Right atrium auricular region (tissue), 2 donors: ENCODE measurements around the gene UAP1L1. TPM values are rescaled to one million over a fixed set of nuclear protein-coding genes. Genes with fewer than 3 reads are reported as not detected.

ENCODE experiments used
- DNase-seq: peaks from one replicate; pipeline ENCODE4 v3.0.0-alpha.2; 2019; ENCODE audit warnings: low spot score
- H3K27ac ChIP-seq, 2 donors: fragments of 200-600 bp; sonication (generic); 1 replicate in 1 of 2; 2 replicates in 1 of 2; pipeline ENCODE4 v1.5.1; 2016 to 2019
- H3K27me3 ChIP-seq, 2 donors: fragments of 200-600 bp; sonication (generic); one replicate each; pipeline versions ENCODE4 v1.5.1 to v1.6.0; 2017 to 2019
- H3K36me3 ChIP-seq: fragments of 200-600 bp; sonication (generic); one replicate; pipeline ENCODE4 v1.5.1; 2016
- H3K4me1 ChIP-seq, 2 donors: fragments of 200-600 bp; sonication (generic); one replicate each; pipeline versions ENCODE4 v1.5.1 to v1.6.0; 2017 to 2019
- H3K4me3 ChIP-seq, 2 donors: fragments of 200-600 bp; sonication (generic); 1 replicate in 1 of 2; 2 replicates in 1 of 2; pipeline ENCODE4 v1.5.1; 2017 to 2019; ENCODE audit warnings: mild to moderate bottlenecking in 1 of 2, moderate library complexity in 1 of 2
- H3K9me3 ChIP-seq, 2 donors: fragments of 200-600 bp; sonication (generic); one replicate each; pipeline ENCODE4 v1.5.1; 2019
- CTCF ChIP-seq, 2 donors: fragments of 200-600 bp; sonication (generic); IDR thresholded peaks; one replicate each; pipeline ENCODE4 v1.5.1; 2019; ENCODE audit warnings: antibody characterized with exemption in 2 of 2
- total RNA-seq, 2 donors: library from RNA; depleted of rRNA; stranded (reverse); fragments of >200 nt; gene quantifications; one replicate each; pipeline ENCODE4 v1.1.0, GENCODE V29; 2016

The UAP1L1 gene
- total RNA-seq, 2 donors from 2014 or later = 4.3 to 6.3 TPM

- no peak for DNase-seq
- Histone ChIP-seq H3K27ac (peak within 1 kb of the TSS; percentile 63 to 66), H3K9me3 (no peaks in the 10 kb centered on the region), H3K27me3 (peaks cover 0 to 11% of the 10 kb centered on the region in 2 donors), H3K36me3 (no peaks in the 10 kb centered on the region), H3K4me1 (peaks cover 0 to 45% of the 10 kb centered on the region in 2 donors), H3K4me3 (peak within 1 kb of the TSS; percentile 5 to 47)
- no peak for TF ChIP-seq CTCF (IDR thresholded peaks at IDR 0.05)
Measured at GRCh38 chr9:137053944-137054931, 23.1 kb upstream of the UAP1L1 start, which contains the start of gene ENTPD2. Gene ENTPD2 (minus strand): TSS chr9:137054061. CDS start chr9:137053997, 64 bp downstream.

GRCh38 chr9:137054932-137055384, 22.4 kb upstream of the UAP1L1 start:
- Histone ChIP-seq H3K27me3 (peaks cover 0 to 4% of the 10 kb centered on the region in 2 donors), H3K27ac (peak overlapping the region; percentile 63 to 66), H3K9me3 (no peaks in the 10 kb centered on the region), H3K4me1 (peaks cover 0 to 45% of the 10 kb centered on the region in 2 donors), H3K36me3 (no peaks in the 10 kb centered on the region), H3K4me3 (no peak overlapping the region)
- TF ChIP-seq CTCF (IDR thresholded peaks at IDR 0.05) = no peak
- no peak for DNase-seq

GRCh38 chr9:137055385-137056364, 21.6 kb upstream of the UAP1L1 start:
- H3K4me1 ChIP-seq = peaks cover 0 to 45% of the 10 kb centered on the region in 2 donors
- H3K4me3 ChIP-seq = no peak overlapping the region
- H3K36me3 ChIP-seq = no peaks in the 10 kb centered on the region
- peaks cover 0 to 4% of the 10 kb centered on the region in 2 donors for H3K27me3 ChIP-seq
- peak; percentile 81 for DNase-seq
- peak overlapping the region; percentile 63 to 66 for H3K27ac ChIP-seq
- no peak for TF ChIP-seq CTCF (IDR thresholded peaks at IDR 0.05)
- H3K9me3 ChIP-seq = no peaks in the 10 kb centered on the region

- no peak for DNase-seq
Measured at GRCh38 chr9:137056739-137057415, 20.4 kb upstream of the UAP1L1 start.

More at GRCh38 chr9:137056739-137057415, 20.4 kb upstream of the UAP1L1 start:
- no peak for TF ChIP-seq CTCF (IDR thresholded peaks at IDR 0.05)
- H3K27me3 ChIP-seq = peaks cover 0 to 4% of the 10 kb centered on the region in 2 donors
- no peaks in the 10 kb centered on the region for H3K9me3 ChIP-seq
- peaks cover 0 to 45% of the 10 kb centered on the region in 2 donors for H3K4me1 ChIP-seq
- H3K27ac ChIP-seq = no peak overlapping the region
- no peak overlapping the region for H3K4me3 ChIP-seq
- no peaks in the 10 kb centered on the region for H3K36me3 ChIP-seq
